Breast epithelium (tissue), 4 donors: ENCODE data around the gene SLC16A14. TPM values are rescaled to one million over a fixed set of nuclear protein-coding genes. Genes with fewer than 3 reads are reported as not detected.
"Not testable (repeated sequence)": the region's sequence is repeated elsewhere in the genome, so short reads cannot be mapped to it uniquely, and the experiment has no call there.

Source experiments
- DNase-seq, 2 donors: peaks; one replicate each; pipeline ENCODE4 v3.0.0-alpha.2; 2019; ENCODE audit warnings: low spot score in 2 of 2
- H3K27ac ChIP-seq, 2 donors: fragments of 200-600 bp; sonication (generic) in 1 of 2; one replicate each; pipeline ENCODE4 v1.5.1; 2016 to 2019; ENCODE audit warnings: mild to moderate bottlenecking in 1 of 2
- H3K27me3 ChIP-seq, 2 donors: fragments of 200-600 bp; sonication (generic) in 1 of 2; one replicate each; pipeline versions ENCODE4 v1.5.1 to v1.6.0; 2017 to 2019; ENCODE audit warnings: control low read depth in 1 of 2, mild to moderate bottlenecking in 1 of 2
- H3K36me3 ChIP-seq: fragments of 200-600 bp; one replicate; pipeline ENCODE4 v1.5.1; 2019
- H3K4me1 ChIP-seq, 2 donors: fragments of 200-600 bp; sonication (generic); one replicate each; pipeline ENCODE4 v1.5.1; 2016 to 2019; ENCODE audit warnings: control low read depth in 1 of 2
- H3K4me3 ChIP-seq, 3 donors: fragments of 200-600 bp; sonication (generic); 1 replicate in 2 of 3; 2 replicates in 1 of 3; pipeline ENCODE4 v1.5.1; 2016 to 2019; ENCODE audit warnings: mild to moderate bottlenecking in 3 of 3, moderate library complexity in 2 of 3
- H3K9me3 ChIP-seq, 2 donors: fragments of 200-600 bp; sonication (generic) in 1 of 2; one replicate each; pipeline ENCODE4 v1.5.1; 2016 to 2019; ENCODE audit warnings: control low read depth in 1 of 2
- POLR2A ChIP-seq: fragments of 450-650 bp; IDR thresholded peaks from one replicate; pipeline ENCODE4 v1.6.1; 2016; ENCODE audit warnings: antibody characterized with exemption, mild to moderate bottlenecking, moderate library complexity
- POLR2AphosphoS5 ChIP-seq, 3 donors: sonication (generic); formaldehyde crosslinking; IDR thresholded peaks; one replicate each; pipeline ENCODE4 v1.6.1; 2017; ENCODE audit warnings: antibody characterized with exemption in 3 of 3
- intact Hi-C: fragments of 100-400 bp; cut with DNase I; formaldehyde crosslinking; loops from one replicate; pipeline ENCODE4 v1.15.1; 2023; ENCODE audit warnings: low total_unique reads
- total RNA-seq, 3 donors: library from RNA; depleted of rRNA; stranded (reverse); fragments of >200 nt; gene quantifications; one replicate each; pipeline ENCODE4 v1.1.0, GENCODE V29; 2016
- TF ChIP-seq, protein P1 (sequence below), 3 donors: fragments of 450-650 bp; IDR thresholded peaks; one replicate each; pipeline ENCODE4 v1.5.1; 2016 to 2017; ENCODE audit warnings: antibody characterized with exemption in 3 of 3, mild to moderate bottlenecking in 3 of 3, moderate library complexity in 3 of 3

Gene SLC16A14, protein sequence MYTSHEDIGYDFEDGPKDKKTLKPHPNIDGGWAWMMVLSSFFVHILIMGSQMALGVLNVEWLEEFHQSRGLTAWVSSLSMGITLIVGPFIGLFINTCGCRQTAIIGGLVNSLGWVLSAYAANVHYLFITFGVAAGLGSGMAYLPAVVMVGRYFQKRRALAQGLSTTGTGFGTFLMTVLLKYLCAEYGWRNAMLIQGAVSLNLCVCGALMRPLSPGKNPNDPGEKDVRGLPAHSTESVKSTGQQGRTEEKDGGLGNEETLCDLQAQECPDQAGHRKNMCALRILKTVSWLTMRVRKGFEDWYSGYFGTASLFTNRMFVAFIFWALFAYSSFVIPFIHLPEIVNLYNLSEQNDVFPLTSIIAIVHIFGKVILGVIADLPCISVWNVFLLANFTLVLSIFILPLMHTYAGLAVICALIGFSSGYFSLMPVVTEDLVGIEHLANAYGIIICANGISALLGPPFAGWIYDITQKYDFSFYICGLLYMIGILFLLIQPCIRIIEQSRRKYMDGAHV
- 1 to 10 TPM; 1.9 to 7.5 (median 2.1) TPM for total RNA-seq

DNA sequence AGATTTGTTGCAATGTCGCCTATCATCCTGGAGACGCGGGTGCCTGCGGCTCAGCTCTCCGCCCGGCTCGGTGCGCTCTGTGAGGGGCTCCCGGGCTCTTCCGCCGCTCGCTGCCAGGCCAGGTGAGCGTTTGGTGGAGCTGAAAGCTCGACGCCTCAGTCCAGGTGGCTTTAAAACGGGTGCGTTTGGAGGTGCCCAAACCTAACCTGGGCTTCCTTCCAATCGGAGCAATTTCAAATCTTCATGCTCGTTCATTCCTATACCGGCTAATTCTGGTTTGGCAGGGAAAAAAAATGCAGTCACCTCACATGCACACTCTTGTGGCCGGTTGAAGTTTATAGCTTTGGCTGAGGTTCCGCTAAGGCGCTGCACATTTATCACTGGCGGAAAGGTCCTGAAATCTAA lies at the start of gene SLC16A14:
TSS of gene SLC16A14 (minus strand) at position 274 of the 405 bp plus-strand sequence. CDS start 9,572 bp downstream, outside the sequence.
- DNase-seq = peak in 1 of 2 donors; percentile 23
- TF ChIP-seq POLR2A (no peak), POLR2AphosphoS5 (IDR thresholded peaks at IDR 0.05) (no peak)
- TF ChIP-seq, protein P1, sequence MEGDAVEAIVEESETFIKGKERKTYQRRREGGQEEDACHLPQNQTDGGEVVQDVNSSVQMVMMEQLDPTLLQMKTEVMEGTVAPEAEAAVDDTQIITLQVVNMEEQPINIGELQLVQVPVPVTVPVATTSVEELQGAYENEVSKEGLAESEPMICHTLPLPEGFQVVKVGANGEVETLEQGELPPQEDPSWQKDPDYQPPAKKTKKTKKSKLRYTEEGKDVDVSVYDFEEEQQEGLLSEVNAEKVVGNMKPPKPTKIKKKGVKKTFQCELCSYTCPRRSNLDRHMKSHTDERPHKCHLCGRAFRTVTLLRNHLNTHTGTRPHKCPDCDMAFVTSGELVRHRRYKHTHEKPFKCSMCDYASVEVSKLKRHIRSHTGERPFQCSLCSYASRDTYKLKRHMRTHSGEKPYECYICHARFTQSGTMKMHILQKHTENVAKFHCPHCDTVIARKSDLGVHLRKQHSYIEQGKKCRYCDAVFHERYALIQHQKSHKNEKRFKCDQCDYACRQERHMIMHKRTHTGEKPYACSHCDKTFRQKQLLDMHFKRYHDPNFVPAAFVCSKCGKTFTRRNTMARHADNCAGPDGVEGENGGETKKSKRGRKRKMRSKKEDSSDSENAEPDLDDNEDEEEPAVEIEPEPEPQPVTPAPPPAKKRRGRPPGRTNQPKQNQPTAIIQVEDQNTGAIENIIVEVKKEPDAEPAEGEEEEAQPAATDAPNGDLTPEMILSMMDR (IDR thresholded peaks at IDR 0.05) = peak in 1 of 3 donors; percentile 13
- intact Hi-C loops = no loop called here
- Histone ChIP-seq H3K9me3 (no peaks in the 10 kb centered on the region), H3K27ac (peak within 1 kb of the TSS; percentile 62 to 91), H3K4me3 (peak within 1 kb of the TSS; percentile 60 to 77 (median 71)), H3K4me1 (no peaks in the 10 kb centered on the region), H3K36me3 (no peaks in the 10 kb centered on the region), H3K27me3 (no peaks in the 10 kb centered on the region)

DNA sequence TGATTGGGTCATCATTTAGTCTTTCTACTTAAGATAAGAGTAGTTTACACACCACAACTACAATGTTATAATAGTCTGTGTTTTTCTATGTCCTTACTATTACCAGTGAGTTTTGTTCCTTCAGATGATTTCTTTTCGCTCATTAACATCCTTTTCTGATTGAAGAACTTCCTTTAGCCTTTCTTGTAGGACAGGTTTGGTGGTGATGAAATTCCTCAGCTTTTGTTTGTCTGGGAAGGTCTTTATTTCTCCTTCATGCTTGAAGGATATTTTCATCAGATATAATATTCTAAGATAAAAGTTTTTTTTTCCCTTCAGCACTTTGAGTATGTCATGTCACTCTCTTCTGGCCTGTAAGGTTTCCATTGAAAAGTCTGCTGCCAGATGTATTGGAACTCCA lies 38.0 kb upstream of the SLC16A14 start:
- DNase-seq = no peak
- no peak overlapping the region for H3K4me3 ChIP-seq
- TF ChIP-seq POLR2AphosphoS5 (IDR thresholded peaks at IDR 0.05) (no peak), POLR2A (no peak)
- TF ChIP-seq, protein P1 (IDR thresholded peaks at IDR 0.05) = no peak
- intact Hi-C loops = no loop called here
- no peaks in the 10 kb centered on the region for H3K36me3 ChIP-seq
- H3K27me3 ChIP-seq = no peaks in the 10 kb centered on the region
- peaks cover 0 to 7% of the 10 kb centered on the region in 2 donors for H3K9me3 ChIP-seq
- no peak overlapping the region for H3K27ac ChIP-seq
- H3K4me1 ChIP-seq = no peaks in the 10 kb centered on the region

DNA sequence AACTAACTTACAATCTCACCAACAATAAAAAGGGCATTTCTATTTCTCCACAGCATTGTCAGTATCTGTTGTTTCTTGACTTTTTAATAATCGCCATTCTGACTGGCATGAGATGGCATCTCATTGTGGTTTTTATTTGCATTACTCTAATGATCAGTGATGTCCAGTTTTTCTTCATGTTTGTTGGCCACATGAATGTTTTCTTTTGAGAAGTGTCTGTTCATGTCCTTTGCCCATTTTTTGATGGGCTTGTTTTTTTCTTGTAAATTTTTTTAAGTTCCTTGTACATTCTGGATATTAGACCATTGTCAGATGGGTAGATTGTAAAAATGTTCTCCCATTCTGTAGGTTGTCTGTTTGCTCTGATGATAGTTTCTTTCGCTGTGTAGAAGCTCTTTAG lies 33.2 kb upstream of the SLC16A14 start:
- H3K4me3 ChIP-seq, H3K4me1 ChIP-seq: not testable (repeated sequence)
- intact Hi-C loops = loop anchor here (2.0 kb wide), 1 partner anchor 29 kb away; no protein-coding TSS in a partner anchor

DNA sequence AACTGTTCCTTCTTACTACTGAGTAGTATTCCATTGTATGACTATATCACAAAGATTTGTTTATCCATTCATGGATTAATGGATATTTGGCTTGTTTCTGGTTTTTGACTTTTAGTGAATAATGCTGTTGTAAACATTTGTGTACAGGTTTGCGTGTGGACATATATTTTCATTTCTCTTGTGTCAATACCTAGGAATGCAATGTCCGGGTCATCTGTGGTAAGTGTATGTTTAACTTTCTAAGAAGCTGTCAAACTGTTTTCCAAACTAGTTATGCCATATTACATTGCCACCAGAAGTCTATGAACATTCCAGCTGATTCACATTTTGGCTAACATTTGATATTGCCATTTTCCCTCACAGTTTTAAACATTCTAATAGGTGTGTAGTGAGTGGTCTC lies 29.1 kb upstream of the SLC16A14 start:
- TF ChIP-seq POLR2A = no peak
- TF ChIP-seq, protein P1 (IDR thresholded peaks at IDR 0.05) = no peak
- no peak for TF ChIP-seq POLR2AphosphoS5 (IDR thresholded peaks at IDR 0.05)
- H3K27me3 ChIP-seq = no peaks in the 10 kb centered on the region
- H3K9me3 ChIP-seq = peaks cover 0 to 14% of the 10 kb centered on the region in 2 donors
- H3K4me1 ChIP-seq = no peaks in the 10 kb centered on the region
- intact Hi-C loops = no loop called here
- H3K4me3 ChIP-seq = no peak overlapping the region
- no peak for DNase-seq
- no peak overlapping the region for H3K27ac ChIP-seq
- H3K36me3 ChIP-seq = no peaks in the 10 kb centered on the region

More for the DNA sequence above, 33.2 kb upstream of the SLC16A14 start:
- not testable (repeated sequence) for H3K9me3 ChIP-seq, H3K27me3 ChIP-seq, H3K36me3 ChIP-seq, H3K27ac ChIP-seq, DNase-seq

DNA sequence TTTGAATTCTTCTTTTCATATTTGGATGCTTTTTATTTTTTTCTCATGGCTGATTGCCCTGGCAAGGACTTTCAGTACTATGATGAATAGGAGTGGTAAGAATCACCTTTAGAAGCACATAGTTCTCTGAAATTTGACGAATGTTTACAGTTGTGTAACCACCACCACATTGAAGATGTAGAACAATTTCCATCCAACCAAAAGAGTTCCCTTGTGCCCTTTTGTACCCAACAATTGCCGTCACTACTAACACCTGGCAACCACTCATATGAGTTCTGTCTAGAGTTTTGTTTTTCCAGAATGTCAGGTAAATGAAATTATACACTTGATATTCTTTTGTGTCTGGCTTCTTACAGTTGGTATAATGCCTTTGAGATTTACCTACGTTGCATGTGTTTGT lies 28.7 kb upstream of the SLC16A14 start:
- Histone ChIP-seq H3K36me3 (no peaks in the 10 kb centered on the region), H3K4me3 (no peak overlapping the region), H3K27ac (no peak overlapping the region), H3K4me1 (no peaks in the 10 kb centered on the region), H3K27me3 (no peaks in the 10 kb centered on the region), H3K9me3 (peaks cover 0 to 14% of the 10 kb centered on the region in 2 donors)
- intact Hi-C loops = no loop called here
- no peak for DNase-seq
- TF ChIP-seq, protein P1 (IDR thresholded peaks at IDR 0.05) = no peak
- no peak for TF ChIP-seq POLR2AphosphoS5 (IDR thresholded peaks at IDR 0.05)
- no peak for TF ChIP-seq POLR2A
